NCI-H1048 (cell line): ENCODE results near the gene ANXA10.
"Not testable (repeated sequence)": the region's sequence is repeated elsewhere in the genome, so short reads cannot be mapped to it uniquely, and the experiment has no call there.

Experiments
- DNase-seq: peaks from one replicate; lab custom pipeline; 2025; lab: John Stamatoyannopoulos, UW

The ANXA10 gene

GRCh38 chr4:168154546-168155277, 62.4 kb downstream of the ANXA10 start:
- DNase-seq, result no peak

- DNase-seq, result no peak
Measured at GRCh38 chr4:168162604-168163003, 70.3 kb downstream of the ANXA10 start.

GRCh38 chr4:168163106-168163505, 70.8 kb downstream of the ANXA10 start:
- no peak for DNase-seq

- DNase-seq, result no peak
Measured at GRCh38 chr4:168164045-168164444, 71.7 kb downstream of the ANXA10 start.

- no peak for DNase-seq
Measured at GRCh38 chr4:168164915-168165548, 72.7 kb downstream of the ANXA10 start.

- no peak for DNase-seq
Measured at GRCh38 chr4:168167714-168168284, 75.5 kb downstream of the ANXA10 start.

- no peak for DNase-seq
Measured at GRCh38 chr4:168174308-168174707, 82.0 kb downstream of the ANXA10 start.

- DNase-seq, result no peak
Measured at GRCh38 chr4:168177546-168178149, 85.3 kb downstream of the ANXA10 start.

GRCh38 chr4:168183717-168184571, 91.6 kb downstream of the ANXA10 start:
- no peak for DNase-seq

GRCh38 chr4:168188754-168189153, 96.4 kb downstream of the ANXA10 start:
- DNase-seq, result no peak

- no peak for DNase-seq
Measured at GRCh38 chr4:168197926-168198325, 105.6 kb downstream of the ANXA10 start.

GRCh38 chr4:168199260-168199957, 107.1 kb downstream of the ANXA10 start:
- DNase-seq, result no peak

GRCh38 chr4:168200685-168201084, 108.3 kb downstream of the ANXA10 start:
- no peak for DNase-seq

GRCh38 chr4:168203233-168203911, 111.0 kb downstream of the ANXA10 start:
- DNase-seq, result no peak

GRCh38 chr4:168208957-168209614, 116.7 kb downstream of the ANXA10 start:
- no peak for DNase-seq

- DNase-seq, result no peak
Measured at GRCh38 chr4:168212656-168213055, 120.3 kb downstream of the ANXA10 start.

GRCh38 chr4:168213511-168213910, 121.2 kb downstream of the ANXA10 start:
- DNase-seq, result not testable (repeated sequence)

- no peak for DNase-seq
Measured at GRCh38 chr4:168218645-168219044, 126.3 kb downstream of the ANXA10 start.

GRCh38 chr4:168220893-168221292, 128.6 kb downstream of the ANXA10 start:
- no peak for DNase-seq

- DNase-seq, result no peak
Measured at GRCh38 chr4:168221301-168221700, 129.0 kb downstream of the ANXA10 start.
